ENCODE results near the gene KLC4.
"Not testable (repeated sequence)": the region's sequence is repeated elsewhere in the genome, so short reads cannot be mapped to it uniquely, and the experiment has no call there.

Gene KLC4

GRCh38 chr6:43093436-43094289 is 34.2 kb downstream of the KLC4 start:
- DNase-seq (ENCODE audit: low read depth), result no peak

GRCh38 chr6:43095939-43096338 is 36.5 kb downstream of the KLC4 start:
- DNase-seq (ENCODE audit: low read depth), result no peak

- DNase-seq (ENCODE audit: low read depth), result peak; percentile 19
These were observed 37.1 kb downstream of the KLC4 start for GRCh38 chr6:43096451-43097097.

GRCh38 chr6:43097098-43097489 is 37.7 kb downstream of the KLC4 start:
- DNase-seq (ENCODE audit: low read depth), result no peak

GRCh38 chr6:43097502-43097901 is 38.1 kb downstream of the KLC4 start:
- no peak for DNase-seq (ENCODE audit: low read depth)

GRCh38 chr6:43101497-43101896 is 42.1 kb downstream of the KLC4 start:
- DNase-seq (ENCODE audit: low read depth), result no peak

GRCh38 chr6:43103253-43103876 is 43.9 kb downstream of the KLC4 start:
- DNase-seq (ENCODE audit: low read depth), result no peak

GRCh38 chr6:43105538-43106222 is 46.2 kb downstream of the KLC4 start:
- DNase-seq (ENCODE audit: low read depth), result no peak

GRCh38 chr6:43107344-43108062 is 48.1 kb downstream of the KLC4 start:
- no peak for DNase-seq (ENCODE audit: low read depth)

- DNase-seq (ENCODE audit: low read depth), result no peak
These were observed 54.2 kb downstream of the KLC4 start for GRCh38 chr6:43113431-43114260.

- DNase-seq (ENCODE audit: low read depth), result no peak
These were observed 55.9 kb downstream of the KLC4 start for GRCh38 chr6:43115365-43115764.

- DNase-seq (ENCODE audit: low read depth), result not testable (repeated sequence)
These were observed 58.0 kb downstream of the KLC4 start for GRCh38 chr6:43117466-43117865.

GRCh38 chr6:43119482-43119881 is 60.1 kb downstream of the KLC4 start:
- DNase-seq (ENCODE audit: low read depth), result no peak

GRCh38 chr6:43120101-43120763 is 60.8 kb downstream of the KLC4 start:
- DNase-seq (ENCODE audit: low read depth), result no peak

GRCh38 chr6:43120944-43121913 is 61.8 kb downstream of the KLC4 start:
- peak; percentile 91 for DNase-seq (ENCODE audit: low read depth)

- no peak for DNase-seq (ENCODE audit: low read depth)
These were observed 62.7 kb downstream of the KLC4 start for GRCh38 chr6:43122146-43122545.

- DNase-seq (ENCODE audit: low read depth), result no peak
These were observed 64.3 kb downstream of the KLC4 start for GRCh38 chr6:43123461-43124314.

GRCh38 chr6:43124481-43124880 is 65.0 kb downstream of the KLC4 start:
- DNase-seq (ENCODE audit: low read depth), result no peak

All from HS-5 (cell line).